Liver (tissue), 9 donors: ENCODE measurements around the gene GCN1. TPM values are rescaled to one million over a fixed set of nuclear protein-coding genes. Genes with fewer than 3 reads are reported as not detected.

Source experiments
- DNase-seq: peaks from one replicate; pipeline ENCODE4 v3.0.0-alpha.2; 2017; ENCODE audit warnings: low spot score
- H3K27ac ChIP-seq, 2 donors: one replicate each; pipeline ENCODE4 v1.7.0; 2013; ENCODE audit warnings: inconsistent platforms in 2 of 2, low read length in 2 of 2, control low read depth in 1 of 2, low read depth in 1 of 2, mild to moderate bottlenecking in 1 of 2
- H3K27me3 ChIP-seq, 4 donors: one replicate each; pipeline versions ENCODE4 v1.6.1 to v1.7.0; 2013; ENCODE audit warnings: low read length in 3 of 4, inconsistent platforms in 1 of 4, mild to moderate bottlenecking in 1 of 4, moderate library complexity in 1 of 4; ENCODE audit not compliant: control insufficient read depth in 4 of 4, insufficient read depth in 4 of 4
- H3K36me3 ChIP-seq, 4 donors: one replicate each; pipeline versions ENCODE4 v1.6.1 to v1.7.0; 2013; ENCODE audit warnings: low read length in 3 of 4, mild to moderate bottlenecking in 3 of 4, low read depth in 1 of 4, moderate library complexity in 1 of 4; ENCODE audit not compliant: control insufficient read depth in 4 of 4, insufficient read depth in 3 of 4
- H3K4me1 ChIP-seq, 4 donors: one replicate each; pipeline versions ENCODE4 v1.6.1 to v1.7.0; 2013; ENCODE audit warnings: low read length in 3 of 4, mild to moderate bottlenecking in 3 of 4, moderate library complexity in 1 of 4; ENCODE audit not compliant: control insufficient read depth in 4 of 4, insufficient read depth in 4 of 4
- H3K4me3 ChIP-seq, 3 donors: one replicate each; pipeline versions ENCODE4 v1.6.1 to v1.7.0; 2013; ENCODE audit warnings: low read length in 3 of 3, control low read depth in 1 of 3, low read depth in 1 of 3, mild to moderate bottlenecking in 1 of 3
- H3K9ac ChIP-seq, 2 donors: one replicate each; pipeline ENCODE4 v1.7.0; 2013; ENCODE audit warnings: low read length in 2 of 2, mild to moderate bottlenecking in 2 of 2, moderate library complexity in 2 of 2, control low read depth in 1 of 2, low read depth in 1 of 2
- H3K9me3 ChIP-seq, 4 donors: one replicate each; pipeline versions ENCODE4 v1.6.1 to v1.7.0; 2013; ENCODE audit warnings: low read length in 3 of 4; ENCODE audit not compliant: control insufficient read depth in 4 of 4
- EGR1 ChIP-seq, 2 donors: IDR thresholded peaks; 2 replicates each; pipeline ENCODE4 v1.6.1; 2016 to 2018; ENCODE audit warnings: antibody characterized with exemption in 2 of 2, low read depth in 2 of 2
- FOXA1 ChIP-seq: IDR thresholded peaks from 2 replicates; pipeline ENCODE4 v1.6.1; 2016; ENCODE audit warnings: antibody characterized with exemption
- FOXA2 ChIP-seq: IDR thresholded peaks from 2 replicates; pipeline ENCODE4 v1.6.1; 2016; ENCODE audit warnings: antibody characterized with exemption
- GABPA ChIP-seq, 2 donors: IDR thresholded peaks in 1 of 2; conservative IDR thresholded peaks in 1 of 2; 2 replicates each; pipeline ENCODE4 v1.6.1; 2016; ENCODE audit warnings: antibody characterized with exemption in 2 of 2, mild to moderate bottlenecking in 1 of 2, moderate library complexity in 1 of 2
- HNF4A ChIP-seq, 2 donors: conservative IDR thresholded peaks; 2 replicates each; pipeline ENCODE4 v1.6.1; 2016; ENCODE audit warnings: antibody characterized with exemption in 2 of 2, mild to moderate bottlenecking in 2 of 2
- HNF4G ChIP-seq: IDR thresholded peaks from 2 replicates; pipeline ENCODE4 v1.6.1; 2016; ENCODE audit warnings: antibody characterized with exemption
- NR2F2 ChIP-seq: IDR thresholded peaks from 2 replicates; pipeline ENCODE4 v1.6.1; 2016; ENCODE audit warnings: antibody characterized with exemption
- RAD21 ChIP-seq, 2 donors: IDR thresholded peaks; 2 replicates each; pipeline ENCODE4 v1.6.1; 2016; ENCODE audit warnings: antibody characterized with exemption in 2 of 2, mild to moderate bottlenecking in 2 of 2
- RXRA ChIP-seq, 2 donors: IDR thresholded peaks; 2 replicates each; pipeline ENCODE4 v1.6.1; 2017 to 2018; ENCODE audit warnings: antibody characterized with exemption in 2 of 2, mild to moderate bottlenecking in 1 of 2
- SP1 ChIP-seq: IDR thresholded peaks from 2 replicates; pipeline ENCODE4 v1.6.1; 2018; ENCODE audit warnings: antibody characterized with exemption, mild to moderate bottlenecking
- TAF1 ChIP-seq: conservative IDR thresholded peaks from 2 replicates; pipeline ENCODE4 v1.6.1; 2016; ENCODE audit warnings: antibody characterized with exemption, mild to moderate bottlenecking
- YY1 ChIP-seq: IDR thresholded peaks from 2 replicates; pipeline ENCODE4 v1.6.1; 2016; ENCODE audit warnings: antibody characterized with exemption, mild to moderate bottlenecking
- WGBS: extraction: QIAGEN DNeasy Blood & Tissue Kit; methylation state at CpG from one replicate; pipeline ENCODE4 v1.1.7; 2013; 5-methylcytosine and 5-hydroxymethylcytosine counted together
- polyA plus RNA-seq, 2 donors: library from polyadenylated mRNA; stranded (reverse) in 1 of 2; unstranded in 1 of 2; fragments of 200-250 nt in 1 of 2; fragments of >200 nt in 1 of 2; fragmentation: Nextera tagmentation in 1 of 2; extraction: Ambion mirVana in 1 of 2; gene quantifications; one replicate each; pipeline versions ENCODE4 v1.2.1 to v1.2.3, GENCODE V29; 2013 to 2015
- total RNA-seq, 2 donors: library from RNA; depleted of rRNA; stranded (reverse); fragments of >200 nt; gene quantifications; one replicate each; pipeline ENCODE4 v1.2.3, GENCODE V29; 2014
- TF ChIP-seq, protein P1 (sequence below): IDR thresholded peaks from 2 replicates; pipeline ENCODE4 v1.6.1; 2016; ENCODE audit warnings: antibody characterized with exemption, mild to moderate bottlenecking
- TF ChIP-seq, protein P2 (sequence below): fragments of 150-350 bp; IDR thresholded peaks from 2 replicates; pipeline ENCODE4 v1.5.1; 2017; ENCODE audit warnings: improper control_type of control experiment, low read depth, low read length; ENCODE audit not compliant: missing input control
- donor health status: healthy.
- donor health status: healthy.
- donor health status: healthy.
- donor health status: healthy.
- donor health status: healthy.

GCN1 gene
- total and polyA plus RNA-seq, 4 donors: 7.3 to 78.6 (median 25.8) TPM

DNA sequence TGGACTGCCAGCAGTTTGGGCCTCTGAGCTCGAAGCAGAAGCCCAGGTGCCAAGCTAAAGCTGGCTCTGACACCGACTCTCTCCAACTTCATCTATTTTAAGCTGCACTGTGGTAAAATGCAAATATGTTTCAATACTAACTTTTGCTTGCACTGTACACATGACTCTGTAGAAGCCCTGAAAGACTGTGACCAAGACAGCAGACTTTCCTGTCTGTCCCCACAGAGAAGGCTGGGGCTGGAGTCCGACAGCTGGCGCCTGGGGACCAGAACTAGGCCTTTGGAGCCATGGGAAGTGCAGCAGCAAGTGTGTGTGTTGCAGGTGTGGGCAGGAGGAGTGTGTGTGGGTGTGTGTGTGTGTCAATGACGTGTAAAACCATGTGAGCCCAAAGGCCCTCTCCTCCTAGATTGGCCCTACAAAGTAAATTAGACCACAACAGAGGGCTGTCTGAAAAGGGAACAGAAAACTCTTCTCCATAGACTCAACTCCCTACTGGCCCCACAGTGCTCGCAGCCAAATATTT lies 61.6 kb downstream of the GCN1 start:
- Histone ChIP-seq H3K4me1 (no peaks in the 10 kb centered on the region), H3K9ac (no peak overlapping the region), H3K9me3 (no peaks in the 10 kb centered on the region), H3K4me3 (no peak overlapping the region), H3K27ac (no peak overlapping the region), H3K27me3 (no peaks in the 10 kb centered on the region), H3K36me3 (peaks cover 43 to 96% (median 82%) of the 10 kb centered on the region in 4 donors)
- TF ChIP-seq TAF1: no peak
- no peak for TF ChIP-seq GABPA (IDR thresholded peaks at IDR 0.05 in 1 of 2, conservative IDR thresholded peaks at IDR 0.05 in 1 of 2)
- TF ChIP-seq NR2F2: no peak
- no peak for TF ChIP-seq YY1
- TF ChIP-seq, protein P1, sequence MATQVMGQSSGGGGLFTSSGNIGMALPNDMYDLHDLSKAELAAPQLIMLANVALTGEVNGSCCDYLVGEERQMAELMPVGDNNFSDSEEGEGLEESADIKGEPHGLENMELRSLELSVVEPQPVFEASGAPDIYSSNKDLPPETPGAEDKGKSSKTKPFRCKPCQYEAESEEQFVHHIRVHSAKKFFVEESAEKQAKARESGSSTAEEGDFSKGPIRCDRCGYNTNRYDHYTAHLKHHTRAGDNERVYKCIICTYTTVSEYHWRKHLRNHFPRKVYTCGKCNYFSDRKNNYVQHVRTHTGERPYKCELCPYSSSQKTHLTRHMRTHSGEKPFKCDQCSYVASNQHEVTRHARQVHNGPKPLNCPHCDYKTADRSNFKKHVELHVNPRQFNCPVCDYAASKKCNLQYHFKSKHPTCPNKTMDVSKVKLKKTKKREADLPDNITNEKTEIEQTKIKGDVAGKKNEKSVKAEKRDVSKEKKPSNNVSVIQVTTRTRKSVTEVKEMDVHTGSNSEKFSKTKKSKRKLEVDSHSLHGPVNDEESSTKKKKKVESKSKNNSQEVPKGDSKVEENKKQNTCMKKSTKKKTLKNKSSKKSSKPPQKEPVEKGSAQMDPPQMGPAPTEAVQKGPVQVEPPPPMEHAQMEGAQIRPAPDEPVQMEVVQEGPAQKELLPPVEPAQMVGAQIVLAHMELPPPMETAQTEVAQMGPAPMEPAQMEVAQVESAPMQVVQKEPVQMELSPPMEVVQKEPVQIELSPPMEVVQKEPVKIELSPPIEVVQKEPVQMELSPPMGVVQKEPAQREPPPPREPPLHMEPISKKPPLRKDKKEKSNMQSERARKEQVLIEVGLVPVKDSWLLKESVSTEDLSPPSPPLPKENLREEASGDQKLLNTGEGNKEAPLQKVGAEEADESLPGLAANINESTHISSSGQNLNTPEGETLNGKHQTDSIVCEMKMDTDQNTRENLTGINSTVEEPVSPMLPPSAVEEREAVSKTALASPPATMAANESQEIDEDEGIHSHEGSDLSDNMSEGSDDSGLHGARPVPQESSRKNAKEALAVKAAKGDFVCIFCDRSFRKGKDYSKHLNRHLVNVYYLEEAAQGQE: no peak
- no peak for TF ChIP-seq HNF4G
- no peak for TF ChIP-seq RXRA (IDR thresholded peaks at IDR 0.05)
- no peak for DNase-seq
- WGBS: 94% methylated on average over 6 of the region's 6 CpGs

DNA sequence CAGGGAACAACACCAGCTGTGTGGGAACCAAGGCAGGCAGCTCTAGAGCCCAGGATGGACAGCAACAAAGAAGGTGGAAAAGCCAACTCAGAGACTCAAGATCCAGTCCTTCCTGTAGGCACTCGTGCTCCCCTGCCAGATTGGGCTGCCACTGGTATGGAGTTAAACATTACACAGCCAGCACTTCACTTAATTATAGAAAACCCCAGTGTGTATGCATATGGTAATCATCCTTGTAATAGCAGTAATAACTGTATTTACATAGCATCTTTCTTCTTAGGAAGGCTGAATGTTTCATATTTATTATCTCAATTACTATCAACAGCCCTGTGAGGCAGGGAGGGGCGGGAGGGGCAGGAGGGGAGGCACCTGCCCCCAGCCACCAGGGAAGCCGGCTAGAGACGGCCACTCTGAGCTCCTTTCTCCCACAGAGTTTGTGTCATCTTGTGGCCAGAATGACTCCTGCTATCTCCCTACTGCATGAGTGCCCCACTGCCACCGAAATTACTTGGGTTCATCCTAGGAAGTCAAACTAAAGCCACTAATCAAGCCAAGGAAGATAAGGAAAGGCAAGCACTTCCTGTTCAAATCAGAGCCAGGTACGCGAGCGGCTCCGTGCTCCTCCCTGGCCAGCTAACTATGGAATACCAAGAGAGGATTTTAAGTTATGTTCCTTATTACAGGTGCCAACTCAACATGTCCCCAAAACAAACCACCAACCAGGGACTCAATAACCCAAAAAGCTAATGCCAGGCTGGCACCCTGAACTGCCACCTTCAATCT lies 62.3 kb downstream of the GCN1 start:
- Histone ChIP-seq H3K27ac (no peak overlapping the region), H3K4me1 (no peaks in the 10 kb centered on the region), H3K9ac (no peak overlapping the region), H3K36me3 (peaks cover 40 to 96% (median 82%) of the 10 kb centered on the region in 4 donors), H3K27me3 (no peaks in the 10 kb centered on the region), H3K9me3 (no peaks in the 10 kb centered on the region), H3K4me3 (no peak overlapping the region)
- TF ChIP-seq EGR1 (IDR thresholded peaks at IDR 0.05; ENCODE audit: low read depth in 2 of 2) (no peak), TAF1 (no peak), NR2F2 (no peak), GABPA (IDR thresholded peaks at IDR 0.05 in 1 of 2, conservative IDR thresholded peaks at IDR 0.05 in 1 of 2) (no peak), HNF4A (conservative IDR thresholded peaks at IDR 0.05) (no peak), RAD21 (IDR thresholded peaks at IDR 0.05) (no peak), SP1 (no peak), HNF4G (no peak), FOXA1 (no peak), FOXA2 (no peak)
- TF ChIP-seq, protein P2, sequence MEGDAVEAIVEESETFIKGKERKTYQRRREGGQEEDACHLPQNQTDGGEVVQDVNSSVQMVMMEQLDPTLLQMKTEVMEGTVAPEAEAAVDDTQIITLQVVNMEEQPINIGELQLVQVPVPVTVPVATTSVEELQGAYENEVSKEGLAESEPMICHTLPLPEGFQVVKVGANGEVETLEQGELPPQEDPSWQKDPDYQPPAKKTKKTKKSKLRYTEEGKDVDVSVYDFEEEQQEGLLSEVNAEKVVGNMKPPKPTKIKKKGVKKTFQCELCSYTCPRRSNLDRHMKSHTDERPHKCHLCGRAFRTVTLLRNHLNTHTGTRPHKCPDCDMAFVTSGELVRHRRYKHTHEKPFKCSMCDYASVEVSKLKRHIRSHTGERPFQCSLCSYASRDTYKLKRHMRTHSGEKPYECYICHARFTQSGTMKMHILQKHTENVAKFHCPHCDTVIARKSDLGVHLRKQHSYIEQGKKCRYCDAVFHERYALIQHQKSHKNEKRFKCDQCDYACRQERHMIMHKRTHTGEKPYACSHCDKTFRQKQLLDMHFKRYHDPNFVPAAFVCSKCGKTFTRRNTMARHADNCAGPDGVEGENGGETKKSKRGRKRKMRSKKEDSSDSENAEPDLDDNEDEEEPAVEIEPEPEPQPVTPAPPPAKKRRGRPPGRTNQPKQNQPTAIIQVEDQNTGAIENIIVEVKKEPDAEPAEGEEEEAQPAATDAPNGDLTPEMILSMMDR: no peak
- TF ChIP-seq, protein P1: no peak
- no peak for DNase-seq
- 86% methylated on average over 9 of the region's 9 CpGs for WGBS
